Spinal cord (tissue), 10 donors: ENCODE results near the gene THBS4. TPM values are rescaled to one million over a fixed set of nuclear protein-coding genes. Genes with fewer than 3 reads are reported as not detected.

Experiments used
- DNase-seq, 6 donors: peaks; one replicate each; pipeline versions ENCODE4 v3.0.0 to v3.0.0-alpha.2; 2013 to 2015; ENCODE audit warnings: low spot score in 6 of 6, low read depth in 4 of 6
- H3K27ac ChIP-seq: one replicate; pipeline ENCODE4 v1.5.1; 2013; ENCODE audit warnings: low read depth, low read length, control low read depth
- H3K27me3 ChIP-seq: one replicate; pipeline ENCODE4 v1.6.1; 2013; ENCODE audit warnings: low read length; ENCODE audit not compliant: control insufficient read depth, insufficient read depth
- H3K36me3 ChIP-seq: one replicate; pipeline ENCODE4 v1.6.1; 2013; ENCODE audit warnings: low read length; ENCODE audit not compliant: control insufficient read depth, insufficient read depth
- H3K4me1 ChIP-seq: one replicate; pipeline ENCODE4 v1.6.1; 2013; ENCODE audit warnings: low read length; ENCODE audit not compliant: control insufficient read depth, insufficient read depth
- H3K4me3 ChIP-seq: one replicate; pipeline ENCODE4 v1.5.1; 2013; ENCODE audit warnings: low read depth, low read length, control low read depth
- H3K9me3 ChIP-seq: one replicate; pipeline ENCODE4 v1.6.1; 2013; ENCODE audit warnings: low read length; ENCODE audit not compliant: control insufficient read depth, insufficient read depth
- WGBS: methylation state at CpG from one replicate; pipeline ENCODE4 v1.1.5; 2013; ENCODE audit warnings: missing lambda C conversion rate; ENCODE audit not compliant: insufficient coverage; 5-methylcytosine and 5-hydroxymethylcytosine counted together
- polyA plus RNA-seq, 2 donors: library from polyadenylated mRNA; unstranded; fragments of 120-200 nt; gene quantifications; one replicate each; pipeline ENCODE4 v1.2.1, GENCODE V29; 2013; ENCODE audit not compliant: insufficient read length in 2 of 2
- small RNA-seq: library from RNA; depleted of rRNA; stranded (forward); fragments of <200 nt; gene quantifications from one replicate; pipeline ENCODE3, GENCODE V24; 2014; ENCODE audit warnings: low replicate concordance
- total RNA-seq, 2 donors: library from RNA; depleted of rRNA in 1 of 2; stranded (reverse); fragments of 120-200 nt in 1 of 2; fragments of >200 nt in 1 of 2; gene quantifications; one replicate each; pipeline versions ENCODE4 v1.2.3 to v1.2.4, GENCODE V29; 2013 to 2014
- donor health status: healthy.

THBS4 gene
- total and polyA plus RNA-seq, 4 donors, result 20.3 to 30.1 (median 24.3) TPM

GRCh38 chr5:80122579-80122978, 87.4 kb downstream of the THBS4 start:
- no peaks in the 10 kb centered on the region for H3K27me3 ChIP-seq
- no peak overlapping the region for H3K4me3 ChIP-seq
- H3K4me1 ChIP-seq, result no peaks in the 10 kb centered on the region
- H3K9me3 ChIP-seq, result no peaks in the 10 kb centered on the region
- no peak for DNase-seq
- H3K27ac ChIP-seq, result no peak overlapping the region
- 89% methylated on average over 1 of the region's 2 CpGs for WGBS
- no peaks in the 10 kb centered on the region for H3K36me3 ChIP-seq

DNA sequence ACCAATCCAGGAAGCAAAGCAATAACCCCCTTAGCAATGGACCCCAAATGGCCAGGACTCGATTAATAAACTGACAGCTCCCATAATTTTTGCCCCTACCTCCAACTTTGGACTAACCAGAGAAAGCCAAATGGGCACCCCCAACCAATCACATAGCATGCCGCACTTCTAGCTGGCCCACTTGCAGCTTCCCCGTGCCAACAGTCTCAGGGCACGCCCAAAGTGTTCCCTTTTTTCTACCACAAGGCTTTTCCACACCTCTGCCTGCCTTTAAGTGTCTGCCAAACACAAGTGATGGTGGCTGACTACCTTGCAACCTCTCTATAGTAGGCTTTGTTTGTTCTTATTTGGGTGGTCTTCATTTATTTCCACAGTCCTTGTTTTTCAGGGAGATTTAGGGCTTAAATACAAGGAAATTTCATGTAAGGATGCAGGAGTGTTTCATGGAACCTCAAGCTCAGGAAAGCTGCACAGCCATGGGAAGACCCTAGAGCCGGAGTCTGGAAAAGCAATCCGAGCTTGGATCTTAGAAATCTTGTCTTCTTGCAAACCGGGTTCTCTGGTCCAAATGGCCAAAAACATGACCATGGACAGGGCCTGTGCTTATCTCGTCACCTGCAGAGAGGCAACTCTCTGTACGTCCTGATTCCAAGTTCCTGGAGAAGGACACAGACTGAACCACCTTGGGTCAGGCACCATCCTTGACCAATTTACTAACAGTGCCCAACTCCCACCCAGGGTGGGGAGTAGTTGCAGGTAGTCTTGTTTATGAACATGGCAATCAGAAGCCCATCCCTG, 89.2 kb downstream of the THBS4 start:
- H3K27ac ChIP-seq, result no peak overlapping the region
- no peak overlapping the region for H3K4me3 ChIP-seq
- H3K27me3 ChIP-seq, result no peaks in the 10 kb centered on the region
- no peaks in the 10 kb centered on the region for H3K9me3 ChIP-seq
- no peaks in the 10 kb centered on the region for H3K4me1 ChIP-seq
- H3K36me3 ChIP-seq, result no peaks in the 10 kb centered on the region
- DNase-seq, result no peak
- WGBS, result 94% methylated on average over 8 of the region's 9 CpGs

GRCh38 chr5:80125022-80125961, 90.1 kb downstream of the THBS4 start:
- Histone ChIP-seq H3K4me1 (no peaks in the 10 kb centered on the region), H3K36me3 (no peaks in the 10 kb centered on the region), H3K4me3 (no peak overlapping the region), H3K27ac (no peak overlapping the region), H3K9me3 (no peaks in the 10 kb centered on the region), H3K27me3 (no peaks in the 10 kb centered on the region)
- DNase-seq, result no peak
- 93% methylated on average over 7 of the region's 11 CpGs for WGBS

DNA sequence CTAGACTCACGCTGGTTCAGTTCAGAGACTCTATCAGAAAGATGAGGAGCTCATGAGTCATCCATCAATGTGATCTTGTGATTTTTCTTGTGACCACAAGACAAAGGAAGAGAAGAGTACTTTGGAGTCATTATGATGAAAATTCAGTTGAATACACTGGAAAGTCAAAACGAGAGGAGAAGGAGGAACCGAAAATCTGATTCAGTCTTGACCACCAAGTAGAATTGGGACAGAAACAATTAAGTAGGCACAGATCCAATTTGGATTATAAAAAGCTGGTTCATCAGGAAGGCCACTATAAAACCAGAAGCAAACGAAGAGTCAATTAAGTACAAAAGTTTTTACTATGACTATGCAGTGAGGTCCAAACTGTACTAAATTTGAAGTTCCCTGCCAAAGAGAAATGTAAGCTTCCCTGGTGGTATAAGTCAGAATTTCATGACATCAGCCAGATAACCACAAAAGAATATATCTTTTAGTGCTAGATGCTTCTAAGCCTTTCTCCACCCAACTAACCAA, 90.9 kb downstream of the THBS4 start:
- H3K4me1 ChIP-seq, result no peaks in the 10 kb centered on the region
- no peak for DNase-seq
- no peaks in the 10 kb centered on the region for H3K27me3 ChIP-seq
- 93% methylated on average over 3 of the region's 4 CpGs for WGBS
- H3K36me3 ChIP-seq, result no peaks in the 10 kb centered on the region
- H3K27ac ChIP-seq, result no peak overlapping the region
- H3K9me3 ChIP-seq, result no peaks in the 10 kb centered on the region
- no peak overlapping the region for H3K4me3 ChIP-seq

DNA sequence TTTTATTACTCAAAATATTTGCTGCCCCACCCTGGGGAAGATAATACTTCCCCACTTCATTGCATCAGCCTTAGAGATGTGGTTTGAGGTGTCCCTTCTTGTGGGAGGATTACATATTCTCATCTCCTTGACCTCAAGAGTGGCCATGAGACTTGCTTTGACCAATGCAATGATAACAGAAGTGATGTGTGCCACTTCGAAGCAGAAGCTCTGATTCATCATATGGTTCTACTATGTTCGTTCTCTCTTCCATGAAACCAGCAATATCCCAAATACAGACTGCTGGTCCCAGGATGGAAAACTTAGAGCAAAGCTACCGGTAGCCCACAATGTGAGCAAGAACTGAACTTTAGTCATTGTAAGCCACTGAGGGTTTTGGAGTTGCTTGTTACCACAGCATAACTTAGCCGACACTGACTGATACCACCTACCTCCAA, 92.0 kb downstream of the THBS4 start:
- Histone ChIP-seq H3K4me3 (no peak overlapping the region), H3K27me3 (no peaks in the 10 kb centered on the region), H3K27ac (no peak overlapping the region), H3K36me3 (no peaks in the 10 kb centered on the region), H3K9me3 (no peaks in the 10 kb centered on the region), H3K4me1 (no peaks in the 10 kb centered on the region)
- DNase-seq, result no peak
- 100% methylated on average over 1 of the region's 4 CpGs for WGBS

DNA sequence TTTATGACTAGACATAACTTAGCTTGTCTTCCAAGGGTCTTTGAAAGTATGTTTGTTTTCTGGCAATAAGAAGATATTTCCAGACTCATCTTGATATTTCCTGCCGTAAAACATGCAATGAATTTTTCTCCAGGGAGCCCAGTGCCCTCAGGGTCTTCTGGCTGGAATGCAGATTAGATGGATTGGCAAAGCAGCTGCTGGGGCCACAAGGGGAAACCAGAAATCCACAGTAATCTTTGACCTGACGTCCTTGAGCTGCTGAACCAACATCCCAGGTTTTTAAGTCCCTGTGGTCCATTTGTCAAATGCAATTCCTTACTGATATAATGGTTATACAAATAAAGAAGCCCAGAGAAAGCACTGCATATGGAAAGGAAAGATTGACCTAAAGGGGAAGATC, 93.0 kb downstream of the THBS4 start:
- no peak for DNase-seq
- no peak overlapping the region for H3K4me3 ChIP-seq
- H3K27ac ChIP-seq, result no peak overlapping the region
- H3K9me3 ChIP-seq, result no peaks in the 10 kb centered on the region
- H3K27me3 ChIP-seq, result no peaks in the 10 kb centered on the region
- no peaks in the 10 kb centered on the region for H3K4me1 ChIP-seq
- no peaks in the 10 kb centered on the region for H3K36me3 ChIP-seq
- WGBS, result no CpG with 5 or more reads among the region's 2 CpGs

DNA sequence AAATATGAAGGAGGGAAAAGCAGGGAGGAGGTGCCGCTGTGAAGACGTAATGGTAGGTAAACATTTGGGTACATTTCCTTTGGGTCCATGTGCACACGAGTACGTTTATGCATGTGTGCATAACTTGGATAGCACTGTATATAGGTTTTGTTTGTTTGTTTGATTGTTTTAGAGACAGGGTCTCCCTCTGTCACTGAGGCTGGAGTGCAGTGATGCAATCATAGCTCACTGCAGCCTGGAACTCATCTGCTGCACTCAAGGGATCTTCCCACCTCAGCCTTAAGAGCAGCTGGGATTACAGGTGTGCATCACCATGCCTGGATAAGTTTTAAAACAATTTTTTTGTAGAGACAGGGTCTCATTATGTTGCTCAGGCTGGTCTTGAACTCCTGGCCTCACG, 94.0 kb downstream of the THBS4 start:
- Histone ChIP-seq H3K4me1 (no peaks in the 10 kb centered on the region), H3K9me3 (no peaks in the 10 kb centered on the region), H3K36me3 (no peaks in the 10 kb centered on the region), H3K27ac (no peak overlapping the region), H3K4me3 (no peak overlapping the region), H3K27me3 (no peaks in the 10 kb centered on the region)
- DNase-seq, result no peak
- WGBS, result 91% methylated on average over 4 of the region's 5 CpGs

Small RNAs within 50 kb of the gene (small RNA-seq; reads per million reads assigned to genes)
- gene TRMT112P2, result not detected

Other genes starting within 250 kb of the THBS4 start
- gene MTX3, start 44.1 kb upstream of the THBS4 start, total RNA-seq, result 10 to 100 TPM; 22.0 to 28.2 TPM
- 10 to 100 TPM; 13.4 to 14.5 TPM for gene MTX3, start 44.1 kb upstream of the THBS4 start, polyA plus RNA-seq
- 10 to 100 TPM; 64.5 to 67.5 TPM for gene SERINC5, start 220.7 kb downstream of the THBS4 start, total RNA-seq
- gene SERINC5, start 220.7 kb downstream of the THBS4 start, polyA plus RNA-seq, result 10 to 100 TPM; 43.2 to 43.6 TPM